Epithelial cell of proximal tubule (primary cell): ENCODE data around the gene NUDT14. TPM values are rescaled to one million over a fixed set of nuclear protein-coding genes. Genes with fewer than 3 reads are reported as not detected.

Source experiments
- DNase-seq: peaks from one replicate; pipeline ENCODE4 v3.0.0-alpha.2; 2011; ENCODE audit warnings: low read depth
- H3K4me3 ChIP-seq: 2 replicates; pipeline ENCODE4 v1.5.1; 2011; ENCODE audit warnings: low read depth, mild to moderate bottlenecking, low read length
- total RNA-seq: library from RNA; depleted of rRNA; stranded (reverse); fragments of >200 nt; gene quantifications from 2 replicates; pipeline ENCODE4 v1.2.3, GENCODE V29; 2015
- TF ChIP-seq, protein P1 (sequence below): conservative IDR thresholded peaks from 2 replicates; pipeline ENCODE4 v1.5.1; 2012; ENCODE audit warnings: low read depth, mild to moderate bottlenecking, low read length

Gene NUDT14
- total RNA-seq, 1 donor from 2014 or later, result 30.2 TPM

DNA sequence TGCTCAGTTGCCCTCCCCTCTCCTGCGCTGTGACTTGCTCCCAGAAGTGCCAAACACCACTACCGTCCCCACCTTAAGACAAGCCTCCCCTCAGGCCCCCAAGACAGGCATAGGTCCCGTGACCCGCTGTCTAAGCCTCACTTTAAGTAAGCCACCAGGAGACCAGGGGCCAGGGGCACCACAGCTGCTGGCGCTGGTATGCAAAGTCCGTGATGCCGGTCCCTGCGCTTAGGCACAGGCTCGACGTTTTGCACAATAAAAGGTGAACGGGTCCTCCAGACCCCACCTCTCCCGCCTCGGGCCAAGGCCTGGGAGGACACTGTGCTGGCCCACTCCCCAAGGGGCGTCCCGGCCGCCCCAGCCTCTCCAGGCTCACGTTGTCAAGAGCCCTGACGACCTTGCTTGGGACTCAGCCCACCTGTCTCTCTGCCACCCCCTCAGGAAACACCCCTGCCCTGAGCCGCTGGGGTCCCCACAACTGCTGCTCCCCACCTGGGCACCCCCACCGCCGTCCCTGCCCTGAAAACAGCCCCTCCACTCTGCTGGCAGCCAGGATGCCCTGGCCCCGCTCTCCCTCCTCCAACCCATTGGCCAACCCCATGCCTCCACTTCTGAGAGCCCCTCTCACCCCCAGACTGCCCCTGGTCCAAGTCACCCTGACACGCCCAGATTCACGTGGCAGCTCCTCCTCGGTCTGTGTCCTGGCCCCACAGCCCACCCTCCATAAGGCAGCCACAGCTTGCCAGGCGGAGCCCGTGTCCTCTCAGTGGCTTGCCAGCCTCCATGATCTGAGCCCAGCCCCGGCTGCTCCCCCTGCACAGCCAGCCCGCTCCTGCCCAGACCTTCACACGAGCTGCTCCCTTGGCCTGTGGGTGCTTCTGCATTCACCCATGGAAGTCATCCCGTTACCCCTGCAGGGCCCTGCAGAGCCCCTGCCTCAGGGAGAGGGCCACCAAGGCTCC lies 24.4 kb downstream of the NUDT14 start:
- TF ChIP-seq, protein P1, sequence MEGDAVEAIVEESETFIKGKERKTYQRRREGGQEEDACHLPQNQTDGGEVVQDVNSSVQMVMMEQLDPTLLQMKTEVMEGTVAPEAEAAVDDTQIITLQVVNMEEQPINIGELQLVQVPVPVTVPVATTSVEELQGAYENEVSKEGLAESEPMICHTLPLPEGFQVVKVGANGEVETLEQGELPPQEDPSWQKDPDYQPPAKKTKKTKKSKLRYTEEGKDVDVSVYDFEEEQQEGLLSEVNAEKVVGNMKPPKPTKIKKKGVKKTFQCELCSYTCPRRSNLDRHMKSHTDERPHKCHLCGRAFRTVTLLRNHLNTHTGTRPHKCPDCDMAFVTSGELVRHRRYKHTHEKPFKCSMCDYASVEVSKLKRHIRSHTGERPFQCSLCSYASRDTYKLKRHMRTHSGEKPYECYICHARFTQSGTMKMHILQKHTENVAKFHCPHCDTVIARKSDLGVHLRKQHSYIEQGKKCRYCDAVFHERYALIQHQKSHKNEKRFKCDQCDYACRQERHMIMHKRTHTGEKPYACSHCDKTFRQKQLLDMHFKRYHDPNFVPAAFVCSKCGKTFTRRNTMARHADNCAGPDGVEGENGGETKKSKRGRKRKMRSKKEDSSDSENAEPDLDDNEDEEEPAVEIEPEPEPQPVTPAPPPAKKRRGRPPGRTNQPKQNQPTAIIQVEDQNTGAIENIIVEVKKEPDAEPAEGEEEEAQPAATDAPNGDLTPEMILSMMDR, result no peak
- no peak for DNase-seq
- no peak overlapping the region for H3K4me3 ChIP-seq

DNA sequence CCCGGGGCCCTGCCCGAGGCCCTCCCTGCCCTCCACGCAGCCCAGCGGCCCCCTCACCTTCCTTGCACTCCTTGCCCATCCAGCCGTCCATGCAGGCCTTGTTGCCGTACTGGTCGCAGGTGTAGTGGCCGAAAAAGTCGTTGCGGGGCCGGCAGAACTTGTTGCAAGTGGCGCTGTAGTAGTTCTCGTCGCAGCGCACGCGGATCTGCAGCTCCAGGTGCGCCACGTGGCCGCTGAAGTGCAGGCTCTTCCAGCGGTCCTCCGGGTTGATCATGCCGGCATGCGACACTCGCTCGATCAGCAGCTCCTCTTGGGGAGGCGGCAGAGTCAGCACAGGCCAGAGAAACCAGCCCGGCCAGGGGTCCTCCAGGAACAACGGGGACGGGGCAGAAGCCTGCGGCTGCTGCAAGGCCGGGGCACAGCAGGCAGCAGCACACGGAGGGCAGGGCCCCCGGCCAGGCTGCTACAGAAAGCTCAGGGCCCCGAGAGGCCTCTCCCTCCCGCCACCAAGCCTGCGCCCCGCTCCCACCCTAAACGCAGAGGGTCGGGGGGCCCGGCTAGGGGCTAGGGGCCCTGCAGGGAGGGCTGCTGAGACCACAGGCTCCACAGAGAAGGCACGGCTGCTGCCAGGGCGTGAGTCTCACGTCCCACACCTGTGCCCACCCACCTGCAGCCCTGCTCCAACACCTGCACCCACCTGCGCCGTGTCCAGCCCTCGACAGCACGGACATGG lies 25.3 kb downstream of the NUDT14 start:
- no peak overlapping the region for H3K4me3 ChIP-seq
- TF ChIP-seq, protein P1, result no peak
- DNase-seq, result no peak

DNA sequence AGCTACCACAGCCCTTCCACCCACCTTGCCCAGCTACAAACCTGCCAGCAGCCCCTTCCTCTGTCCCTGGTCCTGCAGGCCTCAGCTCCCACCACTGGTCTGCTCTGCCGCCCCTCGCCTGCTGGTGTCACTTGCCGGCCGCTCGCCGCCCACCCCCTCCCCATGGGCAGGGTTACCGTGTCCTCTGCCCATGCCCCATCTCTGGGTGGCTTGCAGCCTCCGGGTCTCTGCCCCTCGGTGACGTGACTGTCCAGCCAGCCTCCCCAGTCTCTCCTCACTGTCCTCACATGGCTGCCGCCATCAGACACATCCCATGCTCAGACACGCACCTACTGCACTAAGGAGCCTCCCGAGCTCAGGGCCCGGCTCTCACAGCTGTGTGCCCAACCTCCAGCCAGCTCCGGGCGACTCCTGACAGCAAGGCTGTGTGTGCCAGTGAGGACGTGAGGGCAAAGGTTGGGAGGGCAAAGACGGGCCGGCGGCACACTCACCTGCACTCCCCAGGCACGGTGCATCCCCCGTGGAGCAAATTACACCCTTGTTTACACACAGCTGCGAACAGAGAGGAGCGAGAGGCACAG lies 26.0 kb downstream of the NUDT14 start:
- DNase-seq, result no peak
- TF ChIP-seq, protein P1, result no peak
- no peak overlapping the region for H3K4me3 ChIP-seq

DNA sequence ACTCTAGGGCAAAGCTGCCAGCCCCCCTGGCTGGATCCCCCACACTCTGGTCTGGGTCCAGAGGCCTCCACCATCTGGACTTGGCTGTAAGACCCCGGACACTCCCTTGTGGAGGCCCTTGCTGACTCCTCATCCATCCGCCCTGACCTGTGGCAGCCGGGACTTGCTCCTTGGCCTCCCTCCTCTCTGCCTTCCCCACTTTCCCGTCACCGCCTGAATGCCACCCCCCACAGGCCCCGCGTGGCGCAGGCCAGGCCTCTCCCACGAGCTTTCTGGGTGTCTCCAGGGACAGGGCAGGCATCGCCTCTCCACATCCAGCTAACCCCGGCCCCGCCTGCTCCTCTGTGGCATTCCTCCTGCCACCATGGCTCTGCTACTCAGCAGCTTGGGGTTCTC lies 26.6 kb downstream of the NUDT14 start:
- H3K4me3 ChIP-seq, result no peak overlapping the region
- no peak for DNase-seq
- TF ChIP-seq, protein P1, result no peak

DNA sequence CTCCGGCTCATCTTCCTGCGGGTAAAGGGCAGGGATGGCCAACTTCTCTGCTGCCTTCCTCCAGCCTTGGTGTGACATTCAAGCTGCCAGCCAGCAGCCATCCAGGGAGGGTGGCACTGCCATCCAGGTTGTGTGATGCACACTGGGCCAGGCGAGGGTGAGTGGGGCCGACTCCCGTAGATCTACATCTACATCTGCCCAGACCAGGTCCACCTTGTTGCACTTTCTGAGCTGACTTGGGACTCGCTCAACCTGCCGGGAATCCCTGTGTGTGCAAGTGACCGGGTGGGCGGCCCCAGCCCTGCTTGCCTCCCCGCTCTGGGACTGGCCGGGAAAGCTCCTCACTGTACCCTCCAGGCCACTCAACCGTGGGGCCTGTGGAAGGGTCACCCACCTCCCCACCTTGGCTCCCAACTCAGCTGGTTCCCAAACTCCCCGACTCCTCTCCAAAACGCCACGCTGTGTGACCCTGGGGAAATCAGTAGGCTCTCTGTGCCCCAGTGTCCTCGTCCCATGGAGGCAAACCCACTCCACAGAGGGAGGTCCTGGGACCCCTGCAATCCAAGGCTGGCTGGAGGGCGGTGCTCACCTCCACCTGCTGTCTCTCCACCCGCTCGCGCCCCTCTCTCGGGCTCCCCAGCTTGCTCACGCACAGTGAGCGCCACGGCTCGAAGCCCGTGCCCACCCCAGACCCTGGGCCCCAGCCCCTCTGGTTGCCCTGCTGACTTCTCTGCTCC lies 27.2 kb downstream of the NUDT14 start:
- DNase-seq, result no peak
- H3K4me3 ChIP-seq, result no peak overlapping the region
- TF ChIP-seq, protein P1, result no peak

DNA sequence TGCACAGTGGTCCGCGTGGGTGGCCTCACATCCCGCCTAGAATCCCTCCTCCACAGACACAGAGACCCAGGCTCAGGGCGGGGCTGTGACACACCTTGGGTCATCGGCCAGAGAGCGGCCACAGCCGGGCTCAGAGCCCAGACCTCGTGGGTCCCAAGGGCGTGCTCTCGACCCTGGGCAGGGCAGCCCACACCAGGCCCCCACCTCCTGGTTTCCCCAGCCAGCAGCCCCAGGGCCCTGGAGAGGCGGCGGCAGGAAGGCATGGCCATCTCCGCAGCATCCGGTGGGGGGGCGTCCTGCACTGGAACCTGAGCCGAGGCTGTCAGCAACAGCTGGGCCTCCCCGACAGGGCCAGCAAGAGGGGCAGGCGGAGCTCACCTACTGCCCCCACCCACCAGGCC lies 27.8 kb downstream of the NUDT14 start:
- DNase-seq, result no peak
- H3K4me3 ChIP-seq, result no peak overlapping the region
- TF ChIP-seq, protein P1, result no peak
